Endothelial cell of umbilical vein (primary cell): ENCODE measurements around the gene AMIGO2. TPM values are rescaled to one million over a fixed set of nuclear protein-coding genes. Genes with fewer than 3 reads are reported as not detected.

Experiments used
- BruUV-seq: library from RNA; stranded (reverse); fragments of 400-500 nt; replicated peaks from 2 replicates; lab custom pipeline; 2021; lab: Mats Ljungman, UMichigan
- CTCF ChIA-PET: fragments of 300-600, 350-600 bp; sonication (Branson Sonifier 250); formaldehyde crosslinking; loops from one replicate; lab custom pipeline; 2021; ENCODE audit warnings: antibody characterized with exemption, inconsistent platforms; lab: Charles Lee
- POLR2A ChIA-PET: fragments of 300-600, 350-600 bp; sonication (Branson Sonifier 250); formaldehyde crosslinking; loops from one replicate; lab custom pipeline; 2021; ENCODE audit warnings: antibody characterized with exemption, inconsistent platforms; lab: Charles Lee
- DNase-seq: peaks from one replicate; pipeline ENCODE4 v3.0.0-alpha.2; 2011; ENCODE audit warnings: low read depth, low spot score
- FAIRE-seq: peaks from 2 replicates; lab custom pipeline; 2011; peaks lifted over from hg19 to GRCh38; lab: Jason Lieb, UNC
- H2AFZ ChIP-seq: 2 replicates; pipeline ENCODE4 v1.6.0; 2012; ENCODE audit warnings: low read depth, low read length, control low read depth, inconsistent platforms
- H3K27ac ChIP-seq: 2 replicates; pipeline ENCODE4 v1.5.1; 2011; ENCODE audit warnings: low read depth, mild to moderate bottlenecking, control low read depth, low read length, moderate library complexity; ENCODE audit not compliant: insufficient read depth
- H3K27me3 ChIP-seq, 2 experiments: 2 replicates each; pipeline versions ENCODE4 v1.6.0 to v1.6.1; 2011; ENCODE audit warnings: low read length in 2 of 2, mixed read lengths in 1 of 2; ENCODE audit not compliant: control insufficient read depth in 2 of 2, insufficient read depth in 2 of 2
- H3K36me3 ChIP-seq, 2 experiments: 2 replicates in 1 of 2; 3 replicates in 1 of 2; pipeline ENCODE4 v1.5.1; 2011; ENCODE audit warnings: low read length in 2 of 2, mild to moderate bottlenecking in 1 of 2, moderate library complexity in 1 of 2; ENCODE audit not compliant: control insufficient read depth in 2 of 2, insufficient read depth in 2 of 2; ENCODE audit errors: extremely low read depth in 1 of 2
- H3K4me1 ChIP-seq: 3 replicates; pipeline ENCODE4 v1.5.1; 2011; ENCODE audit warnings: mild to moderate bottlenecking, low read length; ENCODE audit not compliant: control insufficient read depth, insufficient read depth; ENCODE audit errors: extremely low read depth
- H3K4me2 ChIP-seq: 2 replicates; pipeline ENCODE4 v1.6.1; 2011; ENCODE audit warnings: low read length, control low read depth, mixed read lengths; ENCODE audit not compliant: insufficient read depth
- H3K4me3 ChIP-seq, 3 experiments: fragments of 200-600 bp in 1 of 3; sonication (generic), shearing (Covaris generic) in 1 of 3; replicated peaks in 1 of 3; 2 replicates each; pipeline ENCODE4 v1.5.1; 2011 to 2016; ENCODE audit warnings: control low read depth in 3 of 3, low read length in 3 of 3, mild to moderate bottlenecking in 2 of 3, inconsistent platforms in 1 of 3, low read depth in 1 of 3, moderate library complexity in 1 of 3; ENCODE audit not compliant: insufficient read depth in 1 of 3
- H3K79me2 ChIP-seq: 2 replicates; pipeline ENCODE4 v1.6.0; 2012; ENCODE audit warnings: low read length, inconsistent platforms; ENCODE audit not compliant: control insufficient read depth, insufficient read depth
- H3K9ac ChIP-seq: replicated peaks from 2 replicates; pipeline ENCODE3; 2011; ENCODE audit warnings: low read length, control low read depth; ENCODE audit not compliant: insufficient read depth; ENCODE audit errors: extremely low read depth
- H3K9me1 ChIP-seq: replicated peaks from 3 replicates; pipeline ENCODE4 v1.6.0; 2011; ENCODE audit warnings: mild to moderate bottlenecking, low read length; ENCODE audit not compliant: control insufficient read depth, insufficient read depth; ENCODE audit errors: extremely low read depth
- H3K9me3 ChIP-seq: replicated peaks from 2 replicates; pipeline ENCODE4 v1.5.1; 2012; ENCODE audit warnings: low read length, inconsistent platforms; ENCODE audit not compliant: control insufficient read depth, insufficient read depth
- H4K20me1 ChIP-seq: replicated peaks from 2 replicates; pipeline ENCODE3; 2011; ENCODE audit warnings: mild to moderate bottlenecking, low read length; ENCODE audit not compliant: control insufficient read depth, insufficient read depth; ENCODE audit errors: extremely low read depth
- FOS ChIP-seq: IDR thresholded peaks from 2 replicates; pipeline ENCODE4 v1.6.1; 2011; ENCODE audit warnings: mild to moderate bottlenecking, low read length, moderate library complexity, borderline replicate concordance; ENCODE audit not compliant: insufficient read depth
- GATA2 ChIP-seq: IDR thresholded peaks from 2 replicates; pipeline ENCODE4 v1.7.0; 2011; ENCODE audit warnings: low read depth, mild to moderate bottlenecking, moderate library complexity, mixed read lengths, low read length; ENCODE audit not compliant: insufficient read length, insufficient read depth
- JUN ChIP-seq: IDR thresholded peaks from 2 replicates; pipeline ENCODE4 v1.6.1; 2011; ENCODE audit warnings: borderline replicate concordance, low read depth; ENCODE audit not compliant: insufficient read length, insufficient read depth
- POLR2A ChIP-seq: IDR thresholded peaks from 2 replicates; pipeline ENCODE4 v1.6.1; 2012; ENCODE audit warnings: low read depth, mild to moderate bottlenecking, control low read depth, low read length
- POLR2AphosphoS5 ChIP-seq: IDR thresholded peaks from 2 replicates; pipeline ENCODE4 v1.6.1; 2012; ENCODE audit warnings: low read depth, mild to moderate bottlenecking, control low read depth, low read length, moderate library complexity; ENCODE audit not compliant: insufficient read depth
- dilution Hi-C: fragments of 300-500 bp; cut with MboI; formaldehyde crosslinking; loops from one replicate; pipeline ENCODE4 v1.15.0; 2019; ENCODE audit warnings: low sequenced_read_pairs; ENCODE audit not compliant: extremely low pct_ligation_motif_present
- intact Hi-C: fragments of 100-400 bp; cut with micrococcal nuclease; formaldehyde crosslinking; loops from one replicate; pipeline ENCODE4 v1.10.0; 2022
- polyA plus RNA-seq, 4 experiments: library from polyadenylated mRNA; depleted of rRNA in 3 of 4; stranded (reverse) in 3 of 4; unstranded in 1 of 4; fragments of >200 nt; gene quantifications; 2 replicates each; pipeline versions ENCODE4 v1.2.1 to v1.2.3, GENCODE V29; 2011 to 2012; ENCODE audit warnings: missing spikeins in 1 of 4
- total RNA-seq: library from RNA; stranded (reverse); gene quantifications from 2 replicates; pipeline ENCODE4 v1.2.3, GENCODE V29; 2021
- TF ChIP-seq, protein P1 (sequence below), 2 donors: IDR thresholded peaks; 1 replicate in 1 of 2; 2 replicates in 1 of 2; pipeline ENCODE4 v1.5.1; 2011; ENCODE audit warnings: low read length in 2 of 2, mild to moderate bottlenecking in 2 of 2, moderate library complexity in 2 of 2, control low read depth in 1 of 2, inconsistent platforms in 1 of 2, low read depth in 1 of 2; ENCODE audit not compliant: insufficient read depth in 1 of 2; ENCODE audit errors: extremely low read depth in 1 of 2

Gene AMIGO2
- total and polyA plus RNA-seq, 2 donors (not counting 3 experiments of a cell fraction or from before 2014, with no cell fraction given), result 5.4 to 7.5 TPM

GRCh38 chr12:47087088-47087688 lies 7.4 kb upstream of the AMIGO2 start:
- dilution Hi-C loops (no loop called here), intact Hi-C loops (no loop called here)
- no TSS peak for BruUV-seq
- FAIRE-seq (peak; percentile 33), DNase-seq (peak; percentile 69)
- H3K27ac ChIP-seq, result no peak overlapping the region
- H3K9ac ChIP-seq, result no peak overlapping the region
- H3K4me2 ChIP-seq, result no peak overlapping the region
- H3K27me3 ChIP-seq, result no peaks in the 10 kb centered on the region
- H3K9me3 ChIP-seq, result no peaks in the 10 kb centered on the region
- ChIA-PET CTCF (interaction anchor here (1.1 to 1.6 kb wide), 3 partner anchors 19 to 310 kb away, joined by 3 read pairs; no protein-coding TSS in a partner anchor), POLR2A (no interaction called here)
- no peaks in the 10 kb centered on the region for H3K9me1 ChIP-seq
- no peaks in the 10 kb centered on the region for H3K36me3 ChIP-seq
- TF ChIP-seq, protein P1, sequence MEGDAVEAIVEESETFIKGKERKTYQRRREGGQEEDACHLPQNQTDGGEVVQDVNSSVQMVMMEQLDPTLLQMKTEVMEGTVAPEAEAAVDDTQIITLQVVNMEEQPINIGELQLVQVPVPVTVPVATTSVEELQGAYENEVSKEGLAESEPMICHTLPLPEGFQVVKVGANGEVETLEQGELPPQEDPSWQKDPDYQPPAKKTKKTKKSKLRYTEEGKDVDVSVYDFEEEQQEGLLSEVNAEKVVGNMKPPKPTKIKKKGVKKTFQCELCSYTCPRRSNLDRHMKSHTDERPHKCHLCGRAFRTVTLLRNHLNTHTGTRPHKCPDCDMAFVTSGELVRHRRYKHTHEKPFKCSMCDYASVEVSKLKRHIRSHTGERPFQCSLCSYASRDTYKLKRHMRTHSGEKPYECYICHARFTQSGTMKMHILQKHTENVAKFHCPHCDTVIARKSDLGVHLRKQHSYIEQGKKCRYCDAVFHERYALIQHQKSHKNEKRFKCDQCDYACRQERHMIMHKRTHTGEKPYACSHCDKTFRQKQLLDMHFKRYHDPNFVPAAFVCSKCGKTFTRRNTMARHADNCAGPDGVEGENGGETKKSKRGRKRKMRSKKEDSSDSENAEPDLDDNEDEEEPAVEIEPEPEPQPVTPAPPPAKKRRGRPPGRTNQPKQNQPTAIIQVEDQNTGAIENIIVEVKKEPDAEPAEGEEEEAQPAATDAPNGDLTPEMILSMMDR (IDR thresholded peaks at IDR 0.05; ENCODE audit: extremely low read depth in 1 of 2, insufficient read depth in 1 of 2, low read depth in 1 of 2, low read length in 2 of 2), result no peak
- no peak for TF ChIP-seq JUN
- TF ChIP-seq GATA2, result no peak
- no peak for TF ChIP-seq FOS
- no peak for TF ChIP-seq POLR2A
- TF ChIP-seq POLR2AphosphoS5, result no peak
- no peak overlapping the region for H2AFZ ChIP-seq
- H3K4me3 ChIP-seq, result no peak overlapping the region
- H4K20me1 ChIP-seq, result no peaks in the 10 kb centered on the region
- H3K79me2 ChIP-seq, result no peaks in the 10 kb centered on the region
- H3K4me1 ChIP-seq, result peaks cover 36% of the 10 kb centered on the region
